ENCODE data around the gene CCDC38. TPM values are rescaled to one million over a fixed set of nuclear protein-coding genes. Genes with fewer than 3 reads are reported as not detected.

Gene CCDC38
- total and polyA plus RNA-seq, 9 donors = 0.09 to 0.47 (median 0.18) TPM; not detected in 2

GRCh38 chr12:95943330-95943842, 972 bp upstream of the CCDC38 start, which contains the start of gene AMDHD1:
Gene AMDHD1, plus strand, starts transcription at chr12:95943331. Its CDS starts 68 bp downstream, at chr12:95943399.
- H3K27ac ChIP-seq (ENCODE audit: low read length) = no peak within 1 kb of the TSS
- under 1% methylated on average over 36 of the region's 38 CpGs for WGBS (ENCODE audit: insufficient coverage)

GRCh38 chr12:95942101-95942523, 302 bp downstream of the CCDC38 start:
- Histone ChIP-seq H3K27me3 (ENCODE audit: control insufficient read depth, insufficient read depth, low read length) (peaks cover 12% of the 10 kb centered on the region), H3K36me3 (ENCODE audit: control insufficient read depth, insufficient read depth, low read length) (no peaks in the 10 kb centered on the region), H3K9me3 (replicated peaks; ENCODE audit: control insufficient read depth, low read depth, low read length) (no peaks in the 10 kb centered on the region), H3K4me1 (ENCODE audit: control insufficient read depth, insufficient read depth, low read length) (peaks cover 9% of the 10 kb centered on the region), H3K4me3 (ENCODE audit: low read length) (peak overlapping the region; percentile 57), H3K27ac (ENCODE audit: low read length) (no peak overlapping the region)
- DNase-seq = peak; percentile 11
- 2% methylated on average over 9 of the region's 13 CpGs for WGBS (ENCODE audit: insufficient coverage)

More at GRCh38 chr12:95943330-95943842, 972 bp upstream of the CCDC38 start, which contains the start of gene AMDHD1:
- H3K27me3 ChIP-seq (ENCODE audit: control insufficient read depth, insufficient read depth, low read length) = peaks cover 12% of the 10 kb centered on the region
- no peaks in the 10 kb centered on the region for H3K9me3 ChIP-seq (replicated peaks; ENCODE audit: control insufficient read depth, low read depth, low read length)
- peaks cover 9% of the 10 kb centered on the region for H3K4me1 ChIP-seq (ENCODE audit: control insufficient read depth, insufficient read depth, low read length)
- DNase-seq = peak; percentile 50
- H3K36me3 ChIP-seq (ENCODE audit: control insufficient read depth, insufficient read depth, low read length) = no peaks in the 10 kb centered on the region
- H3K4me3 ChIP-seq (ENCODE audit: low read length) = peak within 1 kb of the TSS; percentile 57

DNA sequence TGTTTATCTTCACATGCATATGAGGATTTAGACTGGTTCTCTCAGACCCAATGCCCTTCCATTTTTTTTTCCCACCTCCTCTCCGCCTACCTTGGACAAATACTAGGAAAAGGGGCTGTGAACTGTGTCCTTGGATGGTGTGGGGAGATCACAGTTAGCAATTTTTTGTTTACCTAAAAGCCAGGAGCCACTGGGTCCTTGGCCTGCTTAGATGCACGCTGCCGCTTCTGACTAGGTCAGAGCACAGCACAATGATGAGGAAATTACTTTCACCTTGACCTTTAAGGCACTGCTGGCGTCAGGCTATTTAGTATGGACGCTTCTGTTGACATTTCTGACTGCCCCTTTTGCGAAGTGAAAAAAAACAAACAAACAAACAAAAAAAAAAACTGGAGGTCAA, 1.9 kb downstream of the CCDC38 start:
- Histone ChIP-seq H3K36me3 (ENCODE audit: control insufficient read depth, insufficient read depth, low read length) (no peaks in the 10 kb centered on the region), H3K9me3 (replicated peaks; ENCODE audit: control insufficient read depth, low read depth, low read length) (no peaks in the 10 kb centered on the region), H3K4me3 (ENCODE audit: low read length) (no peak overlapping the region), H3K4me1 (ENCODE audit: control insufficient read depth, insufficient read depth, low read length) (peaks cover 9% of the 10 kb centered on the region), H3K27ac (ENCODE audit: low read length) (no peak overlapping the region), H3K27me3 (ENCODE audit: control insufficient read depth, insufficient read depth, low read length) (peaks cover 12% of the 10 kb centered on the region)
- WGBS (ENCODE audit: insufficient coverage) = 94% methylated on average over 2 of the region's 6 CpGs
- DNase-seq = no peak

DNA sequence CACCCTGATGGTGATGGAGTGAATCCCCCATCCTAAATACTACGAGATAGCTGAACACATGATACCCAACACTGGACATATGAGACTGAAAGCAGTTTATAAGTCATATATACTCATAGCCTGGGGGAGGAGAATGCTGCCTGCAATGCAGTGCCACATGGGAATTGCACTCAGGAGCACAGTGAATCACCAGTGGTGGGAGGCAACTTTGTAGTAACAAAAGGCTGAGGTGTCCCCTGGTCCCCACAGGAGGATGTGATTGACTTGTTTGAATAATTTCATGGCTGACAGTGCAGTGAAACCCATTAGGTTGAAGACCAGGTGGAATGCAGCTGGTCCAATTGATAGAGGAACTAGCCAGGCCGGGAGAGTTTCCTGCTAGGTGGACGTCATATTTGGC, 20.2 kb downstream of the CCDC38 start:
- 25% methylated on average over 1 of the region's 3 CpGs for WGBS (ENCODE audit: insufficient coverage)
- no peak overlapping the region for H3K4me3 ChIP-seq (ENCODE audit: low read length)
- H3K4me1 ChIP-seq (ENCODE audit: control insufficient read depth, insufficient read depth, low read length) = no peaks in the 10 kb centered on the region
- DNase-seq = no peak
- H3K27me3 ChIP-seq (ENCODE audit: control insufficient read depth, insufficient read depth, low read length) = no peaks in the 10 kb centered on the region
- no peaks in the 10 kb centered on the region for H3K9me3 ChIP-seq (replicated peaks; ENCODE audit: control insufficient read depth, low read depth, low read length)
- H3K36me3 ChIP-seq (ENCODE audit: control insufficient read depth, insufficient read depth, low read length) = no peaks in the 10 kb centered on the region
- no peak overlapping the region for H3K27ac ChIP-seq (ENCODE audit: low read length)

- WGBS (ENCODE audit: insufficient coverage) = 71% methylated on average over 4 of the region's 6 CpGs
- Histone ChIP-seq H3K36me3 (ENCODE audit: control insufficient read depth, insufficient read depth, low read length) (no peaks in the 10 kb centered on the region), H3K9me3 (replicated peaks; ENCODE audit: control insufficient read depth, low read depth, low read length) (no peaks in the 10 kb centered on the region), H3K27me3 (ENCODE audit: control insufficient read depth, insufficient read depth, low read length) (no peaks in the 10 kb centered on the region), H3K4me1 (ENCODE audit: control insufficient read depth, insufficient read depth, low read length) (no peaks in the 10 kb centered on the region), H3K27ac (ENCODE audit: low read length) (no peak overlapping the region), H3K4me3 (ENCODE audit: low read length) (no peak overlapping the region)
- DNase-seq = no peak
These were observed 23.3 kb downstream of the CCDC38 start for GRCh38 chr12:95919110-95919509.

- no peaks in the 10 kb centered on the region for H3K4me1 ChIP-seq (ENCODE audit: control insufficient read depth, insufficient read depth, low read length)
- peak; percentile 34 for DNase-seq
- H3K36me3 ChIP-seq (ENCODE audit: control insufficient read depth, insufficient read depth, low read length) = no peaks in the 10 kb centered on the region
- WGBS (ENCODE audit: insufficient coverage) = 0% methylated on average over 2 of the region's 7 CpGs
- no peaks in the 10 kb centered on the region for H3K27me3 ChIP-seq (ENCODE audit: control insufficient read depth, insufficient read depth, low read length)
- no peak overlapping the region for H3K27ac ChIP-seq (ENCODE audit: low read length)
- no peaks in the 10 kb centered on the region for H3K9me3 ChIP-seq (replicated peaks; ENCODE audit: control insufficient read depth, low read depth, low read length)
- H3K4me3 ChIP-seq (ENCODE audit: low read length) = no peak overlapping the region
These were observed 24.0 kb downstream of the CCDC38 start for GRCh38 chr12:95918194-95918993.

- H3K27me3 ChIP-seq (ENCODE audit: control insufficient read depth, insufficient read depth, low read length) = no peaks in the 10 kb centered on the region
- no CpG with 5 or more reads among the region's 3 CpGs for WGBS (ENCODE audit: insufficient coverage)
- no peak for DNase-seq
These were observed 32.5 kb downstream of the CCDC38 start for GRCh38 chr12:95909871-95910270.

DNA sequence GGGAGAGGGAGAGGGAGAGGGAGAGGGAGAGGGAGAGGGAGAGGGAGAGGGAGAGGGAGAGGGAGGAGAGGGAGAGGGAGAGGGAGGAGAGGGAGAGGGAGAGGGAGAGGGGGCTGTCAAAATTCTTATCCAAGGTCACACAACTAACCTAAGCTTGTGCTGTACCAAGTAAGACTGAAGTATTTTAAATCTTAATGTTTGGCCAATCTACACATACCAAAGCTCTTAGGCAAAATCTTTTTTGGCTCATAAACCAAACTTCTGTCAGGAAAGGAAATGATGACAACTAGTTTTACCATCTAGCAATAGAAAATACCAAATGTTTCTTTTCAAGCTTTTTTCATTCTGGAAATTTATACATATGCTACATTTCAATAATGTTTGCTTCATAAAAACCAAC, 33.8 kb downstream of the CCDC38 start:
- DNase-seq = no peak
- no peaks in the 10 kb centered on the region for H3K36me3 ChIP-seq (ENCODE audit: control insufficient read depth, insufficient read depth, low read length)
- H3K27me3 ChIP-seq (ENCODE audit: control insufficient read depth, insufficient read depth, low read length) = no peaks in the 10 kb centered on the region
- no peak overlapping the region for H3K4me3 ChIP-seq (ENCODE audit: low read length)
- no peak overlapping the region for H3K27ac ChIP-seq (ENCODE audit: low read length)
- H3K9me3 ChIP-seq (replicated peaks; ENCODE audit: control insufficient read depth, low read depth, low read length) = peaks cover 2% of the 10 kb centered on the region
- H3K4me1 ChIP-seq (ENCODE audit: control insufficient read depth, insufficient read depth, low read length) = no peaks in the 10 kb centered on the region

More at GRCh38 chr12:95909871-95910270, 32.5 kb downstream of the CCDC38 start:
- H3K4me1 ChIP-seq (ENCODE audit: control insufficient read depth, insufficient read depth, low read length) = no peaks in the 10 kb centered on the region
- H3K27ac ChIP-seq (ENCODE audit: low read length) = no peak overlapping the region
- no peaks in the 10 kb centered on the region for H3K36me3 ChIP-seq (ENCODE audit: control insufficient read depth, insufficient read depth, low read length)
- no peak overlapping the region for H3K4me3 ChIP-seq (ENCODE audit: low read length)
- H3K9me3 ChIP-seq (replicated peaks; ENCODE audit: control insufficient read depth, low read depth, low read length) = peaks cover 2% of the 10 kb centered on the region

- no peak for DNase-seq
- Histone ChIP-seq H3K27me3 (ENCODE audit: control insufficient read depth, insufficient read depth, low read length) (no peaks in the 10 kb centered on the region), H3K27ac (ENCODE audit: low read length) (no peak overlapping the region), H3K4me1 (ENCODE audit: control insufficient read depth, insufficient read depth, low read length) (no peaks in the 10 kb centered on the region), H3K9me3 (replicated peaks; ENCODE audit: control insufficient read depth, low read depth, low read length) (no peaks in the 10 kb centered on the region), H3K4me3 (ENCODE audit: low read length) (no peak overlapping the region), H3K36me3 (ENCODE audit: control insufficient read depth, insufficient read depth, low read length) (no peaks in the 10 kb centered on the region)
- no CpG with 5 or more reads among the region's 4 CpGs for WGBS (ENCODE audit: insufficient coverage)
These were observed 44.3 kb downstream of the CCDC38 start for GRCh38 chr12:95898081-95898480.

DNA sequence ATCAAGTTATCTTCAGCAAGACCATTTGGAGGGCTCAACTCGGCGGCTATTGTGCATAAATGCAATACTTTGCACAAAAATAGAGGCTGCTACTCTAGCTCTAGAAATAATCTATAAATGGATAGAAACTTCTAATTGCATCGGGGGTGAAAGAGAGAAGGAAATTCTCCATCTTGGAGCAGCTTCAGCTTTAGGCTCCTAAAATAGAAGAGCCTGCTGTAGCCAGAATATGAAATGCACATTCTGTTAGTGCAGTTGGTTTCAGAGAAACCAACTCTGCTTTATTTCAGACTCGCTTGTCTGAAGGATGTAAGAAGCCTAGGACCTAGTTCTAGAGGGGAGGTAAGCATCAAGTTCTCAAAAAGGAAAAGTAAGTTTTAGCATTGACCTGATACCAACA, 45.6 kb downstream of the CCDC38 start:
- no peaks in the 10 kb centered on the region for H3K9me3 ChIP-seq (replicated peaks; ENCODE audit: control insufficient read depth, low read depth, low read length)
- WGBS (ENCODE audit: insufficient coverage) = 83% methylated on average over 1 of the region's 4 CpGs
- no peak overlapping the region for H3K4me3 ChIP-seq (ENCODE audit: low read length)
- H3K27ac ChIP-seq (ENCODE audit: low read length) = no peak overlapping the region
- H3K4me1 ChIP-seq (ENCODE audit: control insufficient read depth, insufficient read depth, low read length) = no peaks in the 10 kb centered on the region
- no peaks in the 10 kb centered on the region for H3K27me3 ChIP-seq (ENCODE audit: control insufficient read depth, insufficient read depth, low read length)
- no peak for DNase-seq
- H3K36me3 ChIP-seq (ENCODE audit: control insufficient read depth, insufficient read depth, low read length) = no peaks in the 10 kb centered on the region
